GM21737 (cell line): ENCODE data around the gene LIPA.
"Not testable (repeated sequence)": the region's sequence is repeated elsewhere in the genome, so short reads cannot be mapped to it uniquely, and the experiment has no call there.

ENCODE experiments used
- ATAC-seq: cut with Tn5 transposase; IDR thresholded peaks from one replicate; pipeline ENCODE4 v1.9.1; 2021; ENCODE audit warnings: mild to moderate bottlenecking, moderate library complexity; ENCODE audit not compliant: unreplicated experiment

Gene LIPA

GRCh38 chr10:89251409-89252224 is at the start of gene LIPA:
LIPA (minus strand) TSS chr10:89251775; CDS start chr10:89247648, 4,127 bp downstream.
- ATAC-seq: peak; percentile 96

GRCh38 chr10:89301232-89301631 is 49.7 kb upstream of the LIPA start:
- ATAC-seq: peak; percentile 29

- no peak for ATAC-seq
These were observed 47.5 kb upstream of the LIPA start for GRCh38 chr10:89299031-89299430.

GRCh38 chr10:89297791-89298190 is 46.2 kb upstream of the LIPA start:
- ATAC-seq: no peak

- ATAC-seq: no peak
These were observed 45.8 kb upstream of the LIPA start for GRCh38 chr10:89297356-89297755.

GRCh38 chr10:89296220-89296648 is 44.7 kb upstream of the LIPA start:
- ATAC-seq: no peak

GRCh38 chr10:89295597-89295996 is 44.0 kb upstream of the LIPA start:
- no peak for ATAC-seq

GRCh38 chr10:89294721-89295239 is 43.2 kb upstream of the LIPA start:
- no peak for ATAC-seq

- not testable (repeated sequence) for ATAC-seq
These were observed 33.7 kb upstream of the LIPA start for GRCh38 chr10:89285303-89285702.

- ATAC-seq: not testable (repeated sequence)
These were observed 33.1 kb upstream of the LIPA start for GRCh38 chr10:89284711-89285110.

GRCh38 chr10:89283936-89284475 is 32.4 kb upstream of the LIPA start:
- no peak for ATAC-seq

GRCh38 chr10:89283025-89283935 is 31.7 kb upstream of the LIPA start:
- no peak for ATAC-seq

GRCh38 chr10:89281606-89282395 is 30.2 kb upstream of the LIPA start:
- ATAC-seq: no peak

GRCh38 chr10:89280508-89280907 is 28.9 kb upstream of the LIPA start:
- ATAC-seq: no peak

GRCh38 chr10:89279421-89279869 is 27.9 kb upstream of the LIPA start:
- no peak for ATAC-seq

GRCh38 chr10:89278900-89279392 is 27.4 kb upstream of the LIPA start:
- ATAC-seq: no peak

- no peak for ATAC-seq
These were observed 26.5 kb upstream of the LIPA start for GRCh38 chr10:89278034-89278535.

- no peak for ATAC-seq
These were observed 23.8 kb upstream of the LIPA start for GRCh38 chr10:89275383-89275782.

GRCh38 chr10:89274928-89275327 is 23.4 kb upstream of the LIPA start:
- ATAC-seq: no peak

GRCh38 chr10:89273680-89274079 is 22.1 kb upstream of the LIPA start:
- ATAC-seq: no peak
